MV-4-11 (cell line): ENCODE measurements around the gene E2F6.

Experiments
- DNase-seq: peaks from one replicate; lab custom pipeline; 2025; lab: John Stamatoyannopoulos, UW

The E2F6 gene

GRCh38 chr2:11492720-11493119 is 26.8 kb upstream of the E2F6 start:
- DNase-seq, result no peak

- DNase-seq, result no peak
These were observed 26.3 kb upstream of the E2F6 start for GRCh38 chr2:11492244-11492643.

GRCh38 chr2:11491348-11491933 is 25.5 kb upstream of the E2F6 start:
- DNase-seq, result no peak

- no peak for DNase-seq
These were observed 24.2 kb upstream of the E2F6 start for GRCh38 chr2:11490194-11490593.

GRCh38 chr2:11488809-11489208 is 22.8 kb upstream of the E2F6 start:
- DNase-seq, result no peak

- no peak for DNase-seq
These were observed 18.1 kb upstream of the E2F6 start for GRCh38 chr2:11483806-11484617.

- no peak for DNase-seq
These were observed 16.6 kb upstream of the E2F6 start for GRCh38 chr2:11482473-11483035.

GRCh38 chr2:11481789-11482472 is 16.0 kb upstream of the E2F6 start:
- DNase-seq, result no peak

- DNase-seq, result no peak
These were observed 15.4 kb upstream of the E2F6 start for GRCh38 chr2:11481426-11481788.

- DNase-seq, result no peak
These were observed 14.9 kb upstream of the E2F6 start for GRCh38 chr2:11480859-11481258.

- no peak for DNase-seq
These were observed 14.4 kb upstream of the E2F6 start for GRCh38 chr2:11480406-11480805.

GRCh38 chr2:11478899-11479605 is 13.1 kb upstream of the E2F6 start:
- peak; percentile 67 for DNase-seq

GRCh38 chr2:11477994-11478393 is 12.0 kb upstream of the E2F6 start:
- DNase-seq, result peak; percentile 65

GRCh38 chr2:11473659-11474433 is 7.9 kb upstream of the E2F6 start:
- no peak for DNase-seq

- no peak for DNase-seq
These were observed 1.8 kb upstream of the E2F6 start for GRCh38 chr2:11467749-11468148.

GRCh38 chr2:11467129-11467649 is 1.2 kb upstream of the E2F6 start:
- DNase-seq, result no peak

GRCh38 chr2:11466307-11467128 is 557 bp upstream of the E2F6 start:
- DNase-seq, result no peak

- DNase-seq, result no peak
These were observed 864 bp downstream of the E2F6 start for GRCh38 chr2:11465110-11465484.

- DNase-seq, result no peak
These were observed 6.1 kb downstream of the E2F6 start for GRCh38 chr2:11459816-11460215.

- no peak for DNase-seq
These were observed 7.2 kb downstream of the E2F6 start for GRCh38 chr2:11458753-11459152.
